HL-60/S4 treated with phorbol 12-myristate 13-acetate at 8.2 ng/mL for 4 days and 3 days (cell line): ENCODE data around the gene USO1.
"Not testable (repeated sequence)": the region's sequence is repeated elsewhere in the genome, so short reads cannot be mapped to it uniquely, and the experiment has no call there.

ENCODE experiments used
- in situ Hi-C: fragments of 300-500 bp; cut with MboI; formaldehyde crosslinking; loops from 2 replicates; pipeline ENCODE4 v1.15.0; 2022; ENCODE audit warnings: low sequenced_read_pairs

The USO1 gene

DNA sequence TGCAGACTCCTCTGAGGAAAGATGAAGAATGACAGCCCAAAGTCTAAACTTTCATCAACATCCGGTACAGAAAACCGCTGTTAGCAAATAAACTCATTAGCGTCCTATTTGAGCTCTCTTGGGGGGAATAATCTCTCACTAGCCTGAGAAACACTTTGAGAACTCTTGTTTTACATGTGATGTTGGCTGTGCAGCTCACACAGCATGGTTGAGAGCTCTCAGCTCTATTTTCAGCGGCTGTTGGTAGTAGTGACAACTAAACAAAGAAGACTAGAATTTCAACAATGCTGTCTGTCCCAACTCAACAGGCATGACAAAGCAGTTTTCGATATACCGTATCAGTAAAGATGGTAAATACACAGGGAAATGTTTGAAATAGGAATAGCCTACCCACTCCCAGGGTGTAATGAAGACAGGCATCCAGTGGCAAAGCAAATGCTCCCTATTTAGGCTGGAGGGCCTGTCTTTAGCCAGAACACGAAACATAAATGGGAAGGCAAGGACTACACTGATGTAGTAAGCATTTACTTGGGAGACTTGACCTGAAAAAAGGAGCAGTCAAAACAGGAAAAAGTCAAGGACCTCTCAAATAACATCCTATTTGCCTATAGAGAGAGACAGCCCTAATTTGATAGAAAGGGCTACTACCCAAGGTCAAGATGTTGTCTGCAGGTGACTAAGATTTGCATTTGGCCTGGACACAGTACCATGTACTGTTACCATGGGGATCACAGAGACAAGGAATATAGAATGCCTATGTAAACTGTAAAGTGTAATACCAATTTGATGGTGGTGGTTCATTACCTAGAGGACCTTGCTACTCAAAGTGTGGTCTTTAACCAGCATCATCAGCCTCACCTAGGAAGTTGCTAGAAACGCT lies 117.5 kb downstream of the USO1 start:
- in situ Hi-C loops: no loop called here

DNA sequence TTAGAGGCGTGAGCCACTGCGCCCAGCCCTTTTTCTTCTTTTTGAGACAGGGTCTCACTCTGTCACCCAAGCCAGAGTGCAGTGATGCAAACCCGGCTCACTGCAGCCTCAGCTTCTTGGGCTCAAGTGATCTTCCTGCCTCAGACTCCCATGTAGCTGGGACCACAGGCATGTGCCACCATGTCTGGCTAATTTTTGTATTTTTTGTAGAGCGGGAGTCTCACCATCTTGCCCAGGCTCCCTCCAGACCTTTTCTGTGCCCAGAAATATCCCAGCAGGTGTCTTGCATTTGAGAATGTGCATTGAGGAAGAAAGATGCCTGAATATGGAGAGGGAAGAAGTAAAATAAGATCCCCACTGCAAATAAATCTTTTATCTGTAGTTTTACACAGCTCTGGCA lies 119.2 kb downstream of the USO1 start:
- in situ Hi-C loops: no loop called here

GRCh38 chr4:75844151-75844662 lies 119.8 kb downstream of the USO1 start:
- in situ Hi-C loops: no loop called here

- in situ Hi-C loops: no loop called here
Measured at GRCh38 chr4:75845992-75846391, 121.6 kb downstream of the USO1 start.

DNA sequence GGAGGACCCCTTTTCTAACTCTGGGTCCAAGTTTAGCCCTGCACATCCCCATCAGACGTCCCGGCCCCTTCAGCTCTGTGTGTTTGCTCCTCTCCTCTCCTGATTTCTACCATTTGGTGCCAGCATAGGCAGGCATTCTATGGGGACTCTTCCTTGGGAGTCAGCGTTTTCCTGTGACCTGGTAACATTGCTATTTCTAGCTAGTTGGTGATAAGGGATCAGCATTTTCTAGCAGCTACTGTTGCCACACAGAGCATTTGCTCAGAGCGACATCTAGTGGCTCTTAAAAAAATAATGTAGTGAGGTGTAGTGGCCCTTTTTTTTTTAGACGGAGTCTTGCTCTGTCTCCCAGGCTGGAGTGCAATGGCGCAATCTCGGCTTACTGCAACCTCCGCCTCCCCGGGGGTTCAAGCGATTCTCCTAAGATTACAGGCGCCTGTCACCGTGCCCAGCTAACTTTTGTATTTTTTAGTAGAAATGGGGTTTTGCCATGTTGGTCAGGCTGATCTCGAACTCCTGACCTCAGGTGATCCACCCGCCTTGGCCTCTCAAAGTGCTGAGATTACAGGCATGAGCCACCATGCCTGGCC lies 123.9 kb downstream of the USO1 start:
- in situ Hi-C loops: not testable (repeated sequence)

- in situ Hi-C loops: no loop called here
Measured at GRCh38 chr4:75848891-75849290, 124.5 kb downstream of the USO1 start.

DNA sequence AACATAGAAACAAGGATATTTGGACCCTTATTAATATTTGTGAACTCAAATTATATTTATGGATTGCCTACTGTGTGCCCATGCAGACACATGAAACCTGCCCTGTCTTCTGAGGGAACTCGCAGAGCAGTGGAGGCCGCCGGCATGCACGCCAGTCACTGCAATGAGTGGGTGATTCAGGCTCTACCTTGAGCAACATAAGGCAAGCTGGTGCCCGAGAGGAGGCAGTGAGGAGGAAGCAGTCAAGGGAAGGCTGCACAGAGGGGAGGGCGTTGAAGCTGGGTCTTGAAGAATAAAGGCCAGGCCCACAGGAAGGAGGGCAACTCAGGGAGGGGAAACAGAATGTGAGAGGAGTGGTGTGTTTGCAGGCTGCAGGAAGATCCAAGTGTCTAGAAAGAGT lies 125.1 kb downstream of the USO1 start:
- in situ Hi-C loops: no loop called here

- in situ Hi-C loops: no loop called here
Measured at GRCh38 chr4:75858721-75859120, 134.3 kb downstream of the USO1 start.

GRCh38 chr4:75860606-75861005 lies 136.2 kb downstream of the USO1 start:
- in situ Hi-C loops: no loop called here
